ENCODE data around the gene BRK1.
"Not testable (repeated sequence)": the region's sequence is repeated elsewhere in the genome, so short reads cannot be mapped to it uniquely, and the experiment has no call there.

Gene BRK1

GRCh38 chr3:10176150-10176549 is 60.7 kb downstream of the BRK1 start:
- DNase-seq (ENCODE audit: low read depth in 2 of 2): not testable (repeated sequence)
